GDM1 (cell line): ENCODE data around the gene DAB2IP.

ENCODE experiments used
- DNase-seq: peaks from one replicate; lab custom pipeline; 2025; lab: John Stamatoyannopoulos, UW

DAB2IP gene

GRCh38 chr9:121818841-121819427 lies 167.5 kb downstream of the DAB2IP start:
- DNase-seq, result no peak

- DNase-seq, result peak; percentile 11
Observed at GRCh38 chr9:121819428-121820231, 168.2 kb downstream of the DAB2IP start.

GRCh38 chr9:121820286-121821005 lies 169.0 kb downstream of the DAB2IP start:
- no peak for DNase-seq

GRCh38 chr9:121821326-121821725 lies 169.9 kb downstream of the DAB2IP start:
- no peak for DNase-seq

GRCh38 chr9:121822093-121823085 lies 171.0 kb downstream of the DAB2IP start:
- DNase-seq, result no peak

- no peak for DNase-seq
Observed at GRCh38 chr9:121823451-121824169, 172.2 kb downstream of the DAB2IP start.

- no peak for DNase-seq
Observed at GRCh38 chr9:121824651-121825030, 173.2 kb downstream of the DAB2IP start.

GRCh38 chr9:121825031-121825691 lies 173.7 kb downstream of the DAB2IP start:
- DNase-seq, result no peak

- no peak for DNase-seq
Observed at GRCh38 chr9:121826711-121827110, 175.3 kb downstream of the DAB2IP start.

- no peak for DNase-seq
Observed at GRCh38 chr9:121827251-121827967, 176.0 kb downstream of the DAB2IP start.

- DNase-seq, result no peak
Observed at GRCh38 chr9:121830441-121831140, 179.2 kb downstream of the DAB2IP start.

GRCh38 chr9:121831869-121832268 lies 180.4 kb downstream of the DAB2IP start:
- no peak for DNase-seq

- DNase-seq, result no peak
Observed at GRCh38 chr9:121833061-121833460, 181.6 kb downstream of the DAB2IP start.
